Frontal cortex (tissue), 4 donors: ENCODE data around the gene LDLRAD4. TPM values are rescaled to one million over a fixed set of nuclear protein-coding genes. Genes with fewer than 3 reads are reported as not detected.
"Not testable (repeated sequence)": the region's sequence is repeated elsewhere in the genome, so short reads cannot be mapped to it uniquely, and the experiment has no call there.

Experiments
- DNase-seq, 2 donors: peaks; one replicate each; pipeline ENCODE4 v3.0.0; 2012; ENCODE audit warnings: low spot score in 2 of 2
- FAIRE-seq: peaks from 2 replicates; lab custom pipeline; 2012; peaks lifted over from hg19 to GRCh38; lab: Jason Lieb, UNC
- total RNA-seq: library from RNA; depleted of rRNA; stranded (reverse); fragments of >200 nt; gene quantifications from one replicate; pipeline ENCODE4 v1.2.3, GENCODE V29; 2014
- donor health status: control.
- donor health status: control.
- donor health status: control.

The LDLRAD4 gene
- total RNA-seq, 1 donor from 2014 or later = 60.7 TPM

GRCh38 chr18:13483316-13484270 lies 265.0 kb downstream of the LDLRAD4 start:
- FAIRE-seq (no peak), DNase-seq (no peak)

- FAIRE-seq (no peak), DNase-seq (no peak)
These were observed 266.6 kb downstream of the LDLRAD4 start for GRCh38 chr18:13485182-13485581.

GRCh38 chr18:13485604-13486003 lies 267.0 kb downstream of the LDLRAD4 start:
- DNase-seq = no peak
- FAIRE-seq = no peak

GRCh38 chr18:13486284-13486683 lies 267.7 kb downstream of the LDLRAD4 start:
- no peak for FAIRE-seq
- no peak for DNase-seq

GRCh38 chr18:13486686-13487085 lies 268.1 kb downstream of the LDLRAD4 start:
- DNase-seq = no peak
- FAIRE-seq = no peak

- no peak for DNase-seq
- FAIRE-seq = no peak
These were observed 268.7 kb downstream of the LDLRAD4 start for GRCh38 chr18:13487237-13487636.

- DNase-seq (no peak), FAIRE-seq (no peak)
These were observed 269.8 kb downstream of the LDLRAD4 start for GRCh38 chr18:13488281-13488929.

GRCh38 chr18:13489303-13489702 lies 270.7 kb downstream of the LDLRAD4 start:
- DNase-seq, FAIRE-seq: not testable (repeated sequence)

GRCh38 chr18:13491138-13491537 lies 272.6 kb downstream of the LDLRAD4 start:
- DNase-seq (no peak), FAIRE-seq (no peak)

GRCh38 chr18:13492314-13492713 lies 273.8 kb downstream of the LDLRAD4 start:
- DNase-seq (no peak), FAIRE-seq (no peak)

- no peak for FAIRE-seq
- DNase-seq = no peak
These were observed 274.5 kb downstream of the LDLRAD4 start for GRCh38 chr18:13493079-13493478.

GRCh38 chr18:13493725-13494124 lies 275.2 kb downstream of the LDLRAD4 start:
- no peak for FAIRE-seq

GRCh38 chr18:13494871-13495445 lies 276.4 kb downstream of the LDLRAD4 start:
- DNase-seq (no peak), FAIRE-seq (no peak)

More at GRCh38 chr18:13493725-13494124, 275.2 kb downstream of the LDLRAD4 start:
- DNase-seq = no peak

- no peak for DNase-seq
- FAIRE-seq = no peak
These were observed 277.4 kb downstream of the LDLRAD4 start for GRCh38 chr18:13495961-13496360.

GRCh38 chr18:13496691-13497281 lies 278.2 kb downstream of the LDLRAD4 start:
- no peak for DNase-seq

GRCh38 chr18:13499803-13500202 lies 281.2 kb downstream of the LDLRAD4 start:
- FAIRE-seq = no peak
- DNase-seq = no peak

More at GRCh38 chr18:13496691-13497281, 278.2 kb downstream of the LDLRAD4 start:
- FAIRE-seq = no peak

- no peak for FAIRE-seq
- DNase-seq = no peak
These were observed 281.8 kb downstream of the LDLRAD4 start for GRCh38 chr18:13500227-13500865.

- DNase-seq = peak in 1 of 2 donors; percentile 47
- FAIRE-seq = no peak
These were observed 282.4 kb downstream of the LDLRAD4 start for GRCh38 chr18:13500869-13501542.

- FAIRE-seq = no peak
These were observed 283.0 kb downstream of the LDLRAD4 start for GRCh38 chr18:13501543-13501887.

More at GRCh38 chr18:13501543-13501887, 283.0 kb downstream of the LDLRAD4 start:
- DNase-seq = no peak
